H1 (cell line): Measurements from ENCODE around the gene VTI1B. TPM values are rescaled to one million over a fixed set of nuclear protein-coding genes. Genes with fewer than 3 reads are reported as not detected.

Source experiments
- CTCF ChIA-PET: fragments of 300-600 bp; sonication (Branson Sonifier 250); formaldehyde crosslinking; loops from one replicate; lab custom pipeline; 2021; ENCODE audit not compliant: partially characterized antibody; lab: Charles Lee
- POLR2A ChIA-PET: fragments of 300-600 bp; sonication (Branson Sonifier 250); formaldehyde crosslinking; loops from one replicate; lab custom pipeline; 2021; ENCODE audit warnings: inconsistent platforms; ENCODE audit not compliant: partially characterized antibody; lab: Charles Lee
- DNase-seq, 2 experiments: peaks; one replicate each; pipeline versions ENCODE4 v3.0.0 to v3.0.0-alpha.2; 2010 to 2022; ENCODE audit warnings: low spot score in 2 of 2, low read depth in 1 of 2, mixed read lengths in 1 of 2
- FAIRE-seq: peaks from 2 replicates; lab custom pipeline; 2011; peaks lifted over from hg19 to GRCh38; lab: Jason Lieb, UNC
- H2AFZ ChIP-seq: 2 replicates; pipeline ENCODE4 v1.8.1; 2012; ENCODE audit warnings: low read length, inconsistent platforms
- H2AK5ac ChIP-seq: 2 replicates; pipeline ENCODE4 v1.6.1; 2013; ENCODE audit warnings: low read depth, low read length
- H2BK120ac ChIP-seq: replicated peaks from 2 replicates; pipeline ENCODE3; 2013; ENCODE audit warnings: low read depth, low read length, inconsistent platforms
- H2BK12ac ChIP-seq: 2 replicates; pipeline ENCODE4 v1.6.1; 2013; ENCODE audit warnings: low read depth, low read length
- H2BK15ac ChIP-seq: 2 replicates; pipeline ENCODE4 v1.6.1; 2013; ENCODE audit warnings: low read length
- H2BK20ac ChIP-seq: 2 replicates; pipeline ENCODE4 v1.6.1; 2013; ENCODE audit warnings: low read length
- H2BK5ac ChIP-seq: 2 replicates; pipeline ENCODE4 v1.6.1; 2013; ENCODE audit warnings: low read depth, low read length
- H3K14ac ChIP-seq: 2 replicates; pipeline ENCODE4 v1.6.1; 2013; ENCODE audit warnings: inconsistent platforms; ENCODE audit not compliant: insufficient read length
- H3K18ac ChIP-seq: 2 replicates; pipeline ENCODE4 v1.6.1; 2013; ENCODE audit warnings: low read length; ENCODE audit errors: extremely low read depth
- H3K23ac ChIP-seq: 2 replicates; pipeline ENCODE4 v1.6.1; 2013; ENCODE audit warnings: inconsistent platforms; ENCODE audit not compliant: insufficient read length
- H3K23me2 ChIP-seq: 2 replicates; pipeline ENCODE4 v1.6.1; 2013; ENCODE audit warnings: low read depth, low read length
- H3K27ac ChIP-seq: 2 replicates; pipeline ENCODE4 v1.6.1; 2011; ENCODE audit warnings: low read depth, low read length, inconsistent platforms
- H3K27me3 ChIP-seq, 4 experiments: replicated peaks in 1 of 4; 1 replicate in 1 of 4; 2 replicates in 3 of 4; pipeline versions ENCODE4 v1.6.1 to v1.8.1; 2011 to 2013; ENCODE audit warnings: low read length in 3 of 4, mild to moderate bottlenecking in 3 of 4, inconsistent platforms in 2 of 4, mixed read lengths in 2 of 4, moderate library complexity in 1 of 4; ENCODE audit not compliant: control insufficient read depth in 3 of 4, insufficient read depth in 3 of 4; ENCODE audit errors: extremely low read depth in 1 of 4
- H3K36me3 ChIP-seq, 4 experiments: 2 replicates each; pipeline versions ENCODE4 v1.6.1 to v1.8.1; 2011 to 2013; ENCODE audit warnings: mild to moderate bottlenecking in 4 of 4, low read length in 3 of 4, moderate library complexity in 2 of 4, control low read depth in 1 of 4, inconsistent platforms in 1 of 4; ENCODE audit not compliant: insufficient read depth in 4 of 4, control insufficient read depth in 2 of 4
- H3K4ac ChIP-seq: replicated peaks from 2 replicates; pipeline ENCODE3; 2013; ENCODE audit warnings: low read length, low read depth, mixed read lengths, inconsistent platforms; ENCODE audit not compliant: insufficient read length
- H3K4me1 ChIP-seq, 4 experiments: replicated peaks in 1 of 4; 1 replicate in 1 of 4; 2 replicates in 3 of 4; pipeline versions ENCODE4 v1.6.1 to v1.8.1; 2011 to 2013; ENCODE audit warnings: low read length in 3 of 4, inconsistent platforms in 2 of 4, mixed read lengths in 1 of 4; ENCODE audit not compliant: insufficient read depth in 4 of 4, control insufficient read depth in 3 of 4
- H3K4me2 ChIP-seq, 2 experiments: 2 replicates each; pipeline versions ENCODE4 v1.6.1 to v1.8.1; 2011 to 2013; ENCODE audit warnings: low read depth in 2 of 2, low read length in 2 of 2, control low read depth in 1 of 2, inconsistent platforms in 1 of 2, mild to moderate bottlenecking in 1 of 2; ENCODE audit not compliant: insufficient read depth in 1 of 2
- H3K4me3 ChIP-seq, 4 experiments: fragments of 200-600, 300-600 bp in 1 of 4; sonication (generic), shearing (Covaris generic), sonication (Bioruptor Twin) in 1 of 4; 2 replicates each; pipeline versions ENCODE4 v1.5.1 to v1.8.1; 2011 to 2016; ENCODE audit warnings: low read length in 4 of 4, low read depth in 3 of 4, control low read depth in 2 of 4, inconsistent platforms in 2 of 4, mild to moderate bottlenecking in 2 of 4, mixed read lengths in 1 of 4, moderate library complexity in 1 of 4; ENCODE audit not compliant: insufficient read depth in 2 of 4; ENCODE audit errors: extremely low read depth in 1 of 4
- H3K56ac ChIP-seq: replicated peaks from 2 replicates; pipeline ENCODE3; 2013; ENCODE audit warnings: low read depth, mild to moderate bottlenecking, mixed read lengths, low read length, inconsistent platforms; ENCODE audit not compliant: insufficient read length
- H3K79me1 ChIP-seq: 2 replicates; pipeline ENCODE4 v1.6.1; 2013; ENCODE audit warnings: low read depth, low read length, control low read depth
- H3K79me2 ChIP-seq, 2 experiments: 2 replicates each; pipeline versions ENCODE4 v1.6.1 to v1.8.1; 2012 to 2013; ENCODE audit warnings: low read length in 2 of 2, mild to moderate bottlenecking in 2 of 2, inconsistent platforms in 1 of 2; ENCODE audit not compliant: insufficient read depth in 2 of 2, control insufficient read depth in 1 of 2
- H3K9ac ChIP-seq, 4 experiments: replicated peaks in 1 of 4; 1 replicate in 1 of 4; 2 replicates in 3 of 4; pipeline versions ENCODE4 v1.6.1 to v1.8.1; 2011 to 2013; ENCODE audit warnings: low read depth in 3 of 4, low read length in 3 of 4, control low read depth in 2 of 4, mild to moderate bottlenecking in 2 of 4, moderate library complexity in 2 of 4, inconsistent platforms in 1 of 4; ENCODE audit errors: extremely low read depth in 1 of 4
- H3K9me3 ChIP-seq, 2 experiments: 2 replicates each; pipeline versions ENCODE4 v1.6.1 to v1.8.1; 2012 to 2013; ENCODE audit warnings: mild to moderate bottlenecking in 2 of 2, moderate library complexity in 2 of 2, control low read depth in 1 of 2, inconsistent platforms in 1 of 2, low read depth in 1 of 2, low read length in 1 of 2, mixed read lengths in 1 of 2; ENCODE audit not compliant: insufficient read depth in 2 of 2
- H4K20me1 ChIP-seq, 2 experiments: replicated peaks in 1 of 2; 2 replicates each; pipeline versions ENCODE3 to v1.8.1; 2011 to 2013; ENCODE audit warnings: inconsistent platforms in 2 of 2, low read length in 2 of 2, mild to moderate bottlenecking in 1 of 2; ENCODE audit not compliant: insufficient read depth in 2 of 2, control insufficient read depth in 1 of 2
- H4K5ac ChIP-seq: 2 replicates; pipeline ENCODE4 v1.6.1; 2013; ENCODE audit warnings: low read length, low read depth, mixed read lengths, inconsistent platforms; ENCODE audit not compliant: insufficient read length
- H4K8ac ChIP-seq: 2 replicates; pipeline ENCODE4 v1.8.0; 2013; ENCODE audit warnings: mild to moderate bottlenecking, moderate library complexity, low read length, inconsistent platforms; ENCODE audit not compliant: insufficient read depth; ENCODE audit errors: extremely low read depth
- H4K91ac ChIP-seq: replicated peaks from 2 replicates; pipeline ENCODE3; 2013; ENCODE audit warnings: low read length, mixed read lengths, inconsistent platforms; ENCODE audit not compliant: insufficient read length
- CBX5 ChIP-seq: fragments of 300-800, 300-1000 bp; sonication (generic); IDR thresholded peaks from 2 replicates; pipeline ENCODE4 v1.7.1; 2016; ENCODE audit warnings: antibody characterized with exemption, low read length, low read depth
- CHD2 ChIP-seq: IDR thresholded peaks from 2 replicates; pipeline ENCODE4 v1.6.1; 2012; ENCODE audit warnings: low read length, improper control_type of control experiment
- ZNF274 ChIP-seq: IDR thresholded peaks from 2 replicates; pipeline ENCODE4 v1.7.0; 2012; ENCODE audit warnings: low read length, borderline replicate concordance; ENCODE audit errors: extremely low read depth
- polyA plus RNA-seq, 7 experiments: library from polyadenylated mRNA; depleted of rRNA in 3 of 7; stranded (reverse) in 5 of 7; unstranded in 2 of 7; fragments of >200 nt in 5 of 7; fragments of 200-250 nt in 2 of 7; gene quantifications; 1 replicate in 5 of 7; 2 replicates in 1 of 7; 4 replicates in 1 of 7; pipeline versions ENCODE4 v1.2.1 to v1.2.3, GENCODE V29; 2011 to 2013; ENCODE audit warnings: missing spikeins in 2 of 7, mixed read lengths in 2 of 7
- total RNA-seq: library from RNA; stranded (reverse); fragmentation: NEBNext Ultra II Directional; extraction: Animal tissue kit (Norgen Biotek cat#: 25700); gene quantifications from 2 replicates; pipeline ENCODE4 v1.2.1, GENCODE V29; 2021

The VTI1B gene
- total and polyA plus RNA-seq, 2 of the 8 experiments (the other 6 are each of a cell fraction or from before 2014, with no cell fraction given): 28.1 to 98.7 TPM

DNA sequence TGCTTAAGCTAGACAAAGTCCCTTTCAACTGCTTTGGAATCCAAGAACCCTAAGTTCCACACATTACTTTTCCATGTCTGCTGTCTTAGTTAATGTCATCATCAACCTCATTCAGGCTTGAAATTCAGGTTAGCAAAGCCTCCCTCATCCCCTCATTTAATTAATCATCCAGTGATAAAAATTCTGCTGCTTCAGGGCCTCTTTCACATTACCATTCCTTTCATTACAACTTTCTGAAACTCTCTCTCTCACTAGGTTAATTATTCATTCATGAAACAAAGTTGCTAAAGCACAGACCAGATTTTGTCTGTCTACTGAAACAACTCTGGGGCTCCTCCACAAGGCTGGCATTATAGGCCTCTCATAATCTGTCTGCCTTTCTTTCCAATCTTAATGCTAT is 9.4 kb upstream of the VTI1B start:
- no peak for FAIRE-seq
- Histone ChIP-seq H3K4me1 (no peaks in the 10 kb centered on the region), H3K27me3 (no peaks in the 10 kb centered on the region; a peak in 1 of 7 replicates), H3K18ac (no peak overlapping the region), H4K20me1 (peaks cover 7 to 8% of the 10 kb centered on the region in 2 experiments), H2AK5ac (no peak overlapping the region), H2BK120ac (no peak overlapping the region), H3K27ac (no peak overlapping the region), H3K23me2 (no peaks in the 10 kb centered on the region), H3K36me3 (peaks cover 20 to 81% (median 65%) of the 10 kb centered on the region in 4 experiments), H3K4me3 (no peak overlapping the region), H4K91ac (no peak overlapping the region), H3K4ac (no peak overlapping the region), H2BK5ac (no peak overlapping the region), H4K5ac (no peak overlapping the region), H3K4me2 (no peak overlapping the region), H2AFZ (no peak overlapping the region), H3K79me1 (peaks cover 5% of the 10 kb centered on the region; the same call in 1 of the 2 replicates), H3K14ac (no peak overlapping the region), H3K79me2 (peaks cover 0 to 43% of the 10 kb centered on the region in 2 experiments; a peak in 2 of 4 replicates), H2BK15ac (no peak overlapping the region), H3K56ac (no peak overlapping the region), H3K23ac (no peak overlapping the region), H2BK20ac (no peak overlapping the region), H4K8ac (no peak overlapping the region), H3K9ac (no peak overlapping the region), H3K9me3 (no peaks in the 10 kb centered on the region), H2BK12ac (no peak overlapping the region)
- DNase-seq: no peak
- POLR2A ChIA-PET: interaction anchor here (5.7 kb wide), 1 partner anchor 11 kb away, joined by 21 read pairs; the partner anchor contains the start of gene RDH11
- TF ChIP-seq CBX5: no peak
- no peak for TF ChIP-seq ZNF274
- no peak for TF ChIP-seq CHD2
- CTCF ChIA-PET: interaction anchor here (1.0 to 2.2 kb wide), 3 partner anchors 10 to 83 kb away, joined by 4 to 10 read pairs (median 4); no protein-coding TSS in a partner anchor
